ENCODE measurements around the gene CCT4.
"Not testable (repeated sequence)": the region's sequence is repeated elsewhere in the genome, so short reads cannot be mapped to it uniquely, and the experiment has no call there.

Gene CCT4

GRCh38 chr2:61851270-61851669 is 37.2 kb downstream of the CCT4 start:
- H3K36me3 ChIP-seq (ENCODE audit: control insufficient read depth, insufficient read depth, low read length); H3K9me3 ChIP-seq (ENCODE audit: control insufficient read depth, insufficient read depth, low read length); H3K4me1 ChIP-seq (ENCODE audit: control insufficient read depth, insufficient read depth, low read length); H3K27ac ChIP-seq (ENCODE audit: low read depth, low read length); H3K4me3 ChIP-seq (ENCODE audit: low read depth, low read length); H3K27me3 ChIP-seq (ENCODE audit: control insufficient read depth, insufficient read depth, low read length); H3K9ac ChIP-seq (ENCODE audit: low read depth, low read length): not testable (repeated sequence)

GRCh38 chr2:61845320-61845719 is 43.1 kb downstream of the CCT4 start:
- H3K27me3 ChIP-seq (ENCODE audit: control insufficient read depth, insufficient read depth, low read length), result no peaks in the 10 kb centered on the region
- peaks cover 18% of the 10 kb centered on the region for H3K36me3 ChIP-seq (ENCODE audit: control insufficient read depth, insufficient read depth, low read length)
- H3K4me1 ChIP-seq (ENCODE audit: control insufficient read depth, insufficient read depth, low read length), result no peaks in the 10 kb centered on the region
- H3K27ac ChIP-seq (ENCODE audit: low read depth, low read length), result no peak overlapping the region
- no peaks in the 10 kb centered on the region for H3K9me3 ChIP-seq (ENCODE audit: control insufficient read depth, insufficient read depth, low read length)
- H3K9ac ChIP-seq (ENCODE audit: low read depth, low read length), result no peak overlapping the region
- no peak overlapping the region for H3K4me3 ChIP-seq (ENCODE audit: low read depth, low read length)

- Histone ChIP-seq H3K27ac (ENCODE audit: low read depth, low read length) (no peak overlapping the region), H3K27me3 (ENCODE audit: control insufficient read depth, insufficient read depth, low read length) (no peaks in the 10 kb centered on the region), H3K4me1 (ENCODE audit: control insufficient read depth, insufficient read depth, low read length) (no peaks in the 10 kb centered on the region), H3K4me3 (ENCODE audit: low read depth, low read length) (no peak overlapping the region), H3K9ac (ENCODE audit: low read depth, low read length) (no peak overlapping the region), H3K36me3 (ENCODE audit: control insufficient read depth, insufficient read depth, low read length) (peaks cover 43% of the 10 kb centered on the region), H3K9me3 (ENCODE audit: control insufficient read depth, insufficient read depth, low read length) (no peaks in the 10 kb centered on the region)
Observed at GRCh38 chr2:61841286-61841685, 47.2 kb downstream of the CCT4 start.

- Histone ChIP-seq H3K9ac (ENCODE audit: low read depth, low read length) (no peak overlapping the region), H3K4me3 (ENCODE audit: low read depth, low read length) (no peak overlapping the region), H3K4me1 (ENCODE audit: control insufficient read depth, insufficient read depth, low read length) (no peaks in the 10 kb centered on the region), H3K36me3 (ENCODE audit: control insufficient read depth, insufficient read depth, low read length) (peaks cover 48% of the 10 kb centered on the region), H3K9me3 (ENCODE audit: control insufficient read depth, insufficient read depth, low read length) (no peaks in the 10 kb centered on the region), H3K27me3 (ENCODE audit: control insufficient read depth, insufficient read depth, low read length) (no peaks in the 10 kb centered on the region), H3K27ac (ENCODE audit: low read depth, low read length) (no peak overlapping the region)
Observed at GRCh38 chr2:61834893-61835292, 53.6 kb downstream of the CCT4 start.

- Histone ChIP-seq H3K9ac (ENCODE audit: low read depth, low read length) (no peak overlapping the region), H3K36me3 (ENCODE audit: control insufficient read depth, insufficient read depth, low read length) (peaks cover 39% of the 10 kb centered on the region), H3K27ac (ENCODE audit: low read depth, low read length) (no peak overlapping the region), H3K4me1 (ENCODE audit: control insufficient read depth, insufficient read depth, low read length) (no peaks in the 10 kb centered on the region), H3K27me3 (ENCODE audit: control insufficient read depth, insufficient read depth, low read length) (no peaks in the 10 kb centered on the region), H3K4me3 (ENCODE audit: low read depth, low read length) (no peak overlapping the region), H3K9me3 (ENCODE audit: control insufficient read depth, insufficient read depth, low read length) (no peaks in the 10 kb centered on the region)
Observed at GRCh38 chr2:61833971-61834370, 54.5 kb downstream of the CCT4 start.

GRCh38 chr2:61832183-61832841 is 56.1 kb downstream of the CCT4 start:
- Histone ChIP-seq H3K27me3 (ENCODE audit: control insufficient read depth, insufficient read depth, low read length) (no peaks in the 10 kb centered on the region), H3K4me3 (ENCODE audit: low read depth, low read length) (no peak overlapping the region), H3K36me3 (ENCODE audit: control insufficient read depth, insufficient read depth, low read length) (peaks cover 28% of the 10 kb centered on the region), H3K27ac (ENCODE audit: low read depth, low read length) (no peak overlapping the region), H3K4me1 (ENCODE audit: control insufficient read depth, insufficient read depth, low read length) (no peaks in the 10 kb centered on the region), H3K9me3 (ENCODE audit: control insufficient read depth, insufficient read depth, low read length) (no peaks in the 10 kb centered on the region), H3K9ac (ENCODE audit: low read depth, low read length) (no peak overlapping the region)

GRCh38 chr2:61822255-61822654 is 66.2 kb downstream of the CCT4 start:
- Histone ChIP-seq H3K4me1 (ENCODE audit: control insufficient read depth, insufficient read depth, low read length) (no peaks in the 10 kb centered on the region), H3K27ac (ENCODE audit: low read depth, low read length) (no peak overlapping the region), H3K4me3 (ENCODE audit: low read depth, low read length) (no peak overlapping the region), H3K36me3 (ENCODE audit: control insufficient read depth, insufficient read depth, low read length) (peaks cover 6% of the 10 kb centered on the region; the same call in 1 of the 2 replicates), H3K27me3 (ENCODE audit: control insufficient read depth, insufficient read depth, low read length) (no peaks in the 10 kb centered on the region), H3K9ac (ENCODE audit: low read depth, low read length) (no peak overlapping the region), H3K9me3 (ENCODE audit: control insufficient read depth, insufficient read depth, low read length) (no peaks in the 10 kb centered on the region)
